Adrenal gland (tissue), 12 donors: ENCODE results near the gene TSPAN8. TPM values are rescaled to one million over a fixed set of nuclear protein-coding genes. Genes with fewer than 3 reads are reported as not detected.
"Not testable (repeated sequence)": the region's sequence is repeated elsewhere in the genome, so short reads cannot be mapped to it uniquely, and the experiment has no call there.

ENCODE experiments used
- DNase-seq, 7 donors: peaks; one replicate each; pipeline ENCODE4 v3.0.0-alpha.2; 2019 to 2020
- H3K27ac ChIP-seq, 5 donors: fragments of 200-600 bp; sonication (generic) in 4 of 5; 1 replicate in 3 of 5; 2 replicates in 2 of 5; pipeline versions ENCODE4 v1.5.1 to v1.8.0; 2016 to 2020; ENCODE audit warnings: mild to moderate bottlenecking in 1 of 5
- H3K27me3 ChIP-seq: fragments of 200-600 bp; 2 replicates; pipeline ENCODE4 v1.8.0; 2021
- H3K36me3 ChIP-seq, 2 donors: fragments of 200-600 bp; replicated peaks in 1 of 2; 1 replicate in 1 of 2; 2 replicates in 1 of 2; pipeline versions ENCODE4 v1.5.1 to v1.8.0; 2018 to 2022
- H3K4me1 ChIP-seq, 2 donors: fragments of 200-600 bp; replicated peaks in 1 of 2; 1 replicate in 1 of 2; 2 replicates in 1 of 2; pipeline versions ENCODE4 v1.5.1 to v1.8.0; 2018 to 2021
- H3K4me3 ChIP-seq, 4 donors: fragments of 200-600 bp; sonication (generic) in 3 of 4; one replicate each; pipeline ENCODE4 v1.5.1; 2016 to 2018
- H3K9me3 ChIP-seq, 3 donors: fragments of 200-600 bp; sonication (generic) in 1 of 3; replicated peaks in 1 of 3; 1 replicate in 2 of 3; 2 replicates in 1 of 3; pipeline versions ENCODE4 v1.5.1 to v1.8.0; 2016 to 2021
- CTCF ChIP-seq, 6 experiments: fragments of 450-650 bp in 4 of 6; fragments of 200-600 bp in 2 of 6; sonication (generic) in 1 of 6; IDR thresholded peaks; 1 replicate in 5 of 6; 2 replicates in 1 of 6; pipeline versions ENCODE4 v1.5.1 to v1.8.0; 2016 to 2021; ENCODE audit warnings: antibody characterized with exemption in 6 of 6, mild to moderate bottlenecking in 2 of 6, moderate library complexity in 1 of 6
- POLR2A ChIP-seq, 2 donors: fragments of 450-650 bp; IDR thresholded peaks; one replicate each; pipeline ENCODE4 v1.6.1; 2017; ENCODE audit warnings: antibody characterized with exemption in 2 of 2, mild to moderate bottlenecking in 2 of 2, moderate library complexity in 1 of 2
- WGBS, 4 donors: extraction: QIAGEN DNeasy Blood & Tissue Kit in 2 of 4; methylation state at CpG; one replicate each; pipeline versions ENCODE4 v1.1.5 to v1.1.7; 2013 to 2017; 5-methylcytosine and 5-hydroxymethylcytosine counted together
- intact Hi-C, 2 donors: fragments of 100-400 bp; cut with DNase I; formaldehyde crosslinking; loops; one replicate each; pipeline versions ENCODE4 v1.14.1 to v1.15.0; 2022 to 2023
- polyA plus RNA-seq, 3 donors: library from polyadenylated mRNA; stranded (reverse); fragments of 200-250 nt in 2 of 3; fragments of 350-450 nt in 1 of 3; fragmentation: Illumina TruSeq in 1 of 3; extraction: RNeasy Lipid Tissue Mini Kit (QIAGEN cat#74804) in 1 of 3; gene quantifications; one replicate each; pipeline ENCODE4 v1.2.3, GENCODE V29; 2013 to 2014
- total RNA-seq, 9 donors: library from RNA; depleted of rRNA in 4 of 9; stranded (reverse); fragments of >200 nt in 4 of 9; fragments of 120-200 nt in 1 of 9; fragmentation: NEBNext Ultra II Directional in 1 of 9; extraction: Animal tissue kit (Norgen Biotek cat#: 25700) in 1 of 9; gene quantifications; one replicate each; pipeline versions ENCODE4 v1.1.0 to v1.2.4, GENCODE V29; 2013 to 2023
- donor health status: healthy with polysubstance abuse.
- donor health status: Bipolar disorder and iron deficiency.
- donor health status: DM: yes; HTN: yes; CAD: no.
- donor health status: DM: no; HTN: no; CAD: no.
- donor health status: DM: no; HTN: no; CAD: no.
- donor health status: DM: yes; HTN: yes; CAD: no.

TSPAN8 gene
- total and polyA plus RNA-seq, 12 donors: 0.90 to 11.6 (median 3.7) TPM

- DNase-seq: no peak
- H3K4me1 ChIP-seq: no peaks in the 10 kb centered on the region
- no peak overlapping the region for H3K4me3 ChIP-seq
- no peak overlapping the region for H3K27ac ChIP-seq
- TF ChIP-seq CTCF (IDR thresholded peaks at IDR 0.05): no peak
- TF ChIP-seq POLR2A (IDR thresholded peaks at IDR 0.05): no peak
- no peaks in the 10 kb centered on the region for H3K27me3 ChIP-seq
- no peaks in the 10 kb centered on the region for H3K36me3 ChIP-seq
- WGBS, 4 donors: 82 to 90% (median 86%) methylated on average over 5 of the region's 5 CpGs
- no peaks in the 10 kb centered on the region for H3K9me3 ChIP-seq
- intact Hi-C loops: no loop called here
Observed at GRCh38 chr12:71152851-71153250, 4.9 kb downstream of the TSPAN8 start.

GRCh38 chr12:71150041-71150440 lies 7.8 kb downstream of the TSPAN8 start:
- intact Hi-C loops, H3K9me3 ChIP-seq, H3K36me3 ChIP-seq, H3K27ac ChIP-seq, H3K27me3 ChIP-seq, DNase-seq, H3K4me3 ChIP-seq, H3K4me1 ChIP-seq: not testable (repeated sequence)
- 73 to 77% (median 77%) methylated on average over 5 of the region's 5 CpGs for WGBS, 4 donors

GRCh38 chr12:71144682-71145081 lies 13.1 kb downstream of the TSPAN8 start:
- WGBS, 4 donors: 55 to 68% (median 61%) methylated on average over 1 of the region's 1 CpG

GRCh38 chr12:71142956-71143355 lies 14.8 kb downstream of the TSPAN8 start:
- no peaks in the 10 kb centered on the region for H3K27me3 ChIP-seq
- no peak for TF ChIP-seq CTCF (IDR thresholded peaks at IDR 0.05)
- TF ChIP-seq POLR2A (IDR thresholded peaks at IDR 0.05): no peak
- H3K4me3 ChIP-seq: no peak overlapping the region
- 80 to 87% (median 82%) methylated on average over 5 of the region's 5 CpGs for WGBS, 4 donors
- H3K4me1 ChIP-seq: no peaks in the 10 kb centered on the region
- no peak for DNase-seq
- no peaks in the 10 kb centered on the region for H3K9me3 ChIP-seq
- intact Hi-C loops: no loop called here
- H3K36me3 ChIP-seq: no peaks in the 10 kb centered on the region
- H3K27ac ChIP-seq: no peak overlapping the region

More at GRCh38 chr12:71144682-71145081, 13.1 kb downstream of the TSPAN8 start:
- DNase-seq: no peak
- intact Hi-C loops: no loop called here
- Histone ChIP-seq H3K9me3 (no peaks in the 10 kb centered on the region), H3K36me3 (no peaks in the 10 kb centered on the region), H3K27ac (no peak overlapping the region), H3K27me3 (no peaks in the 10 kb centered on the region), H3K4me1 (no peaks in the 10 kb centered on the region), H3K4me3 (no peak overlapping the region)
- TF ChIP-seq CTCF (IDR thresholded peaks at IDR 0.05) (no peak), POLR2A (IDR thresholded peaks at IDR 0.05) (no peak)

- TF ChIP-seq CTCF (IDR thresholded peaks at IDR 0.05): no peak
- no peak for TF ChIP-seq POLR2A (IDR thresholded peaks at IDR 0.05)
- WGBS, 4 donors: 70 to 76% (median 74%) methylated on average over 2 of the region's 2 CpGs
- H3K4me1 ChIP-seq: no peaks in the 10 kb centered on the region
- no peaks in the 10 kb centered on the region for H3K9me3 ChIP-seq
- no peak for DNase-seq
- H3K4me3 ChIP-seq: no peak overlapping the region
- no peak overlapping the region for H3K27ac ChIP-seq
- H3K36me3 ChIP-seq: no peaks in the 10 kb centered on the region
- intact Hi-C loops: no loop called here
- no peaks in the 10 kb centered on the region for H3K27me3 ChIP-seq
Observed at GRCh38 chr12:71142016-71142415, 15.8 kb downstream of the TSPAN8 start.
